Gastrocnemius medialis (tissue), 4 donors: ENCODE results near the gene MEX3A.

Source experiments
- CTCF ChIP-seq, 5 experiments: fragments of 450-650 bp in 3 of 5; fragments of 200-600 bp in 2 of 5; sonication (generic) in 2 of 5; IDR thresholded peaks in 4 of 5; conservative IDR thresholded peaks in 1 of 5; 1 replicate in 4 of 5; 2 replicates in 1 of 5; pipeline ENCODE4 v1.5.1; 2016 to 2019; ENCODE audit warnings: antibody characterized with exemption in 5 of 5, mild to moderate bottlenecking in 3 of 5, moderate library complexity in 3 of 5
- POLR2A ChIP-seq, 2 donors: fragments of 450-650 bp; IDR thresholded peaks; one replicate each; pipeline ENCODE4 v1.6.1; 2017; ENCODE audit warnings: antibody characterized with exemption in 2 of 2, mild to moderate bottlenecking in 2 of 2, moderate library complexity in 2 of 2

DNA sequence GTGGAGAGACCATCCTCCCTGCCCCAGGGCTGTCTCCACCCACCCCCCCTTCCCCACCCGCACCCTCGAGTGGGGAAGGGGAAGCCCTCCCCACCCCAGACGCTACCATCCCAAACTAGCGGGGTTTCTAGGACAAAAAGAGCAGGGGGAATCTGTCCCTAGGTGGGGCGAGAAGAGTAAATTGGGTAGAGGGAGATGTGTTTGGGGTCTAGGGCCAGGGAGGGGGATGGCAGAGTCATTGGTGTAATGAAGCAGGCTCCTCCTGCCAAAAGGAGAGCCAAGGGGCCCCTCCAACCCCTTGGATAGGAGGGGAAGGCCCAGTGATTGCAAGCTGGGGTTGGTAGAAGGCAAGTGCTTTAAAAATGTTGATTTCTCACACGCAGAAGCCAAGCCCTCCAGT is 10.0 kb downstream of the MEX3A start:
- no peak for TF ChIP-seq POLR2A (IDR thresholded peaks at IDR 0.05)
- no peak for TF ChIP-seq CTCF (IDR thresholded peaks at IDR 0.05 in 4 of 5, conservative IDR thresholded peaks at IDR 0.05 in 1 of 5)
